NCI-H2081 treated with DMSO at 0.1 percent for 48 hours (cell line): Measurements from ENCODE around the gene ATOSB.
A peak's percentile ranks its signal among the peaks of the same experiment; 100 is the strongest.

Source experiments
- DNase-seq: peaks from one replicate; lab custom pipeline; 2025; lab: John Stamatoyannopoulos, UW

The ATOSB gene

GRCh38 chr9:35114113-35114839 is 1.4 kb downstream of the ATOSB start:
- DNase-seq = no peak

- no peak for DNase-seq
These were observed 3.2 kb downstream of the ATOSB start for GRCh38 chr9:35112257-35113020.

GRCh38 chr9:35111001-35111933 is 4.4 kb downstream of the ATOSB start:
- DNase-seq = peak; percentile 84

- DNase-seq = no peak
These were observed 5.3 kb downstream of the ATOSB start for GRCh38 chr9:35110327-35110761.

- no peak for DNase-seq
These were observed 6.6 kb downstream of the ATOSB start for GRCh38 chr9:35108946-35109575.

- DNase-seq = no peak
These were observed 7.2 kb downstream of the ATOSB start for GRCh38 chr9:35108461-35108860.

GRCh38 chr9:35107297-35108290 is 8.1 kb downstream of the ATOSB start:
- no peak for DNase-seq

GRCh38 chr9:35106343-35106730 is 9.3 kb downstream of the ATOSB start:
- DNase-seq = no peak

GRCh38 chr9:35105571-35106342 is 9.9 kb downstream of the ATOSB start:
- DNase-seq = no peak

- no peak for DNase-seq
These were observed 10.5 kb downstream of the ATOSB start for GRCh38 chr9:35105126-35105525.

GRCh38 chr9:35104586-35104985 is 11.1 kb downstream of the ATOSB start:
- DNase-seq = no peak

- no peak for DNase-seq
These were observed 11.9 kb downstream of the ATOSB start for GRCh38 chr9:35103660-35104191.

- peak; percentile 87 for DNase-seq
These were observed 12.6 kb downstream of the ATOSB start, which contains the start of gene STOML2 for GRCh38 chr9:35102769-35103659. Gene STOML2 (minus strand): TSS chr9:35103131. CDS start chr9:35103094, 37 bp downstream.

GRCh38 chr9:35102465-35102768 is 13.2 kb downstream of the ATOSB start:
- no peak for DNase-seq

- no peak for DNase-seq
These were observed 18.1 kb downstream of the ATOSB start for GRCh38 chr9:35097573-35097972.

GRCh38 chr9:35096035-35096849 is 19.4 kb downstream of the ATOSB start, which contains the start of gene PIGO:
Gene PIGO (minus strand): TSS chr9:35096591. CDS start chr9:35095565, 1,026 bp downstream.
- DNase-seq = peak; percentile 51

- no peak for DNase-seq
These were observed 24.1 kb downstream of the ATOSB start for GRCh38 chr9:35091536-35091935.

- DNase-seq = no peak
These were observed 26.2 kb downstream of the ATOSB start for GRCh38 chr9:35089434-35089833.
